22Rv1 (cell line): Measurements from ENCODE around the gene PKP2.

Experiments used
- H3K27ac ChIP-seq: fragments of 450-650 bp; 2 replicates; pipeline ENCODE4 v1.5.1; 2017
- ZFX ChIP-seq: fragments of 450-650 bp; IDR thresholded peaks from 2 replicates; pipeline ENCODE4 v1.6.1; 2017; ENCODE audit warnings: antibody characterized with exemption, borderline replicate concordance
- TF ChIP-seq, protein P1 (sequence below): fragments of 450-650 bp; IDR thresholded peaks from 2 replicates; pipeline ENCODE4 v1.5.1; 2017; ENCODE audit warnings: mild to moderate bottlenecking

Gene PKP2

GRCh38 chr12:32755051-32755653, 141.4 kb downstream of the PKP2 start:
- TF ChIP-seq, protein P1, sequence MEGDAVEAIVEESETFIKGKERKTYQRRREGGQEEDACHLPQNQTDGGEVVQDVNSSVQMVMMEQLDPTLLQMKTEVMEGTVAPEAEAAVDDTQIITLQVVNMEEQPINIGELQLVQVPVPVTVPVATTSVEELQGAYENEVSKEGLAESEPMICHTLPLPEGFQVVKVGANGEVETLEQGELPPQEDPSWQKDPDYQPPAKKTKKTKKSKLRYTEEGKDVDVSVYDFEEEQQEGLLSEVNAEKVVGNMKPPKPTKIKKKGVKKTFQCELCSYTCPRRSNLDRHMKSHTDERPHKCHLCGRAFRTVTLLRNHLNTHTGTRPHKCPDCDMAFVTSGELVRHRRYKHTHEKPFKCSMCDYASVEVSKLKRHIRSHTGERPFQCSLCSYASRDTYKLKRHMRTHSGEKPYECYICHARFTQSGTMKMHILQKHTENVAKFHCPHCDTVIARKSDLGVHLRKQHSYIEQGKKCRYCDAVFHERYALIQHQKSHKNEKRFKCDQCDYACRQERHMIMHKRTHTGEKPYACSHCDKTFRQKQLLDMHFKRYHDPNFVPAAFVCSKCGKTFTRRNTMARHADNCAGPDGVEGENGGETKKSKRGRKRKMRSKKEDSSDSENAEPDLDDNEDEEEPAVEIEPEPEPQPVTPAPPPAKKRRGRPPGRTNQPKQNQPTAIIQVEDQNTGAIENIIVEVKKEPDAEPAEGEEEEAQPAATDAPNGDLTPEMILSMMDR: peak; percentile 99
- no peak for TF ChIP-seq ZFX
- H3K27ac ChIP-seq: peak overlapping the region; percentile 87

- H3K27ac ChIP-seq: no peak overlapping the region
- TF ChIP-seq ZFX: no peak
- TF ChIP-seq, protein P1: no peak
These were observed 142.5 kb downstream of the PKP2 start for GRCh38 chr12:32754111-32754510.

GRCh38 chr12:32753605-32754004, 143.0 kb downstream of the PKP2 start:
- H3K27ac ChIP-seq: no peak overlapping the region
- TF ChIP-seq, protein P1: no peak

DNA sequence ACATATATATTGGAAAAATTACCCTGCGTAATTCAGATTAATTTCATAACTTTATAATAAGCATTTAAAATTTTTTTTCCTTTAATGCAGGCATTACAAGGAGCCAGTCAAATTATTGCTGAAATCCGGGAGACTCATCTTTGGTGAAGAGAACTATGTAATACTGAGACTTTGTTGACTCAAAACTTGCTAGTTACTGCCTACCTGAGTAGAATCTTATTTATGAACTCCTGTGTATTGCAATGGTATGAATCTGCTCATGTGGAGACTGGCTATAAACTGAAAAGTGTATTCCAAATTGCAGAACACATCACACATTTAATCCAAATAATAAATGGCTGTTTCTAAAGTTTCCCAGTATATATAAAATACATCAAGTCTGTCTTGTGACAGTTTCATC, 153.3 kb downstream of the PKP2 start:
- no peak for TF ChIP-seq ZFX
- TF ChIP-seq, protein P1: no peak
- H3K27ac ChIP-seq: no peak overlapping the region

DNA sequence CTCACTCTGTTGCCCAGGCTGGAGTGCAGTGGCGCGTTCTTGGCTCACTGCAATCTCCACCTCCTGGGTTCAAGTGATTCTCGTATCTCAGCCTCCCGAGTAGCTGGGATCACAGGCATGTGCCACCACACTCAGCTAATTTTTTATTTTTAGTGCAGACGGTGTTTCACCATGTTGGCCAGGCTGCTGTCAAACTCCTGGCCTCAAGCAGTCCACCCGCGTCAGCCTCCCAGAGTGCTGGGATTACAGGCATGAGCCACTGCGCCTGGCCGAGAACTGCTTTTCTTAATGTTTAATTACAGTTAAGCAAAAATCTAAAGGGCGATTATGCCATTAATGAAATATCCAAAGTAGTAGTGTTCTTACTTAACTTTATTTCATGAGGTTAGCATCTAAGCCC, 154.4 kb downstream of the PKP2 start:
- H3K27ac ChIP-seq: no peak overlapping the region
- TF ChIP-seq ZFX: no peak
- TF ChIP-seq, protein P1: no peak
